Glutamatergic neuron (in vitro differentiated cells): ENCODE data around the gene PDE7B. TPM values are rescaled to one million over a fixed set of nuclear protein-coding genes. Genes with fewer than 3 reads are reported as not detected.

Experiments
- DNase-seq: peaks from one replicate; pipeline ENCODE4 v3.0.0; 2022
- H3K27ac Mint-ChIP-seq: one replicate; pipeline ENCODE4 v1.8.0; 2020; ENCODE audit warnings: mild to moderate bottlenecking, mixed read lengths, inconsistent platforms; ENCODE audit not compliant: unreplicated experiment
- H3K27me3 Mint-ChIP-seq: one replicate; pipeline ENCODE4 v1.8.0; 2020; ENCODE audit warnings: mild to moderate bottlenecking, moderate library complexity, mixed read lengths, inconsistent platforms; ENCODE audit not compliant: unreplicated experiment
- H3K36me3 Mint-ChIP-seq: one replicate; pipeline ENCODE4 v1.8.0; 2020; ENCODE audit warnings: mild to moderate bottlenecking, mixed read lengths, inconsistent platforms; ENCODE audit not compliant: unreplicated experiment
- H3K4me1 Mint-ChIP-seq: one replicate; pipeline ENCODE4 v1.8.0; 2020; ENCODE audit warnings: mild to moderate bottlenecking, low read depth, mixed read lengths, inconsistent platforms; ENCODE audit not compliant: unreplicated experiment
- H3K4me3 Mint-ChIP-seq: one replicate; pipeline ENCODE4 v1.8.0; 2020; ENCODE audit warnings: mild to moderate bottlenecking, mixed read lengths, inconsistent platforms; ENCODE audit not compliant: unreplicated experiment
- H3K9me3 Mint-ChIP-seq: one replicate; pipeline ENCODE4 v1.8.0; 2020; ENCODE audit warnings: mild to moderate bottlenecking, moderate library complexity, mixed read lengths, inconsistent platforms; ENCODE audit not compliant: unreplicated experiment
- total RNA-seq: library from RNA; stranded (reverse); fragmentation: NEBNext Ultra II Directional; extraction: Animal tissue kit (Norgen Biotek cat#: 25700); gene quantifications from one replicate; pipeline ENCODE4 v1.2.1, GENCODE V29; 2021; ENCODE audit not compliant: unreplicated experiment
- TF ChIP-seq, protein P1 (sequence below): fragments of 200-600 bp; sonication (generic); IDR thresholded peaks from one replicate; pipeline ENCODE4 v1.5.0; 2021; ENCODE audit not compliant: partially characterized antibody, unreplicated experiment

PDE7B gene
- total RNA-seq, 1 donor from 2014 or later = not detected

DNA sequence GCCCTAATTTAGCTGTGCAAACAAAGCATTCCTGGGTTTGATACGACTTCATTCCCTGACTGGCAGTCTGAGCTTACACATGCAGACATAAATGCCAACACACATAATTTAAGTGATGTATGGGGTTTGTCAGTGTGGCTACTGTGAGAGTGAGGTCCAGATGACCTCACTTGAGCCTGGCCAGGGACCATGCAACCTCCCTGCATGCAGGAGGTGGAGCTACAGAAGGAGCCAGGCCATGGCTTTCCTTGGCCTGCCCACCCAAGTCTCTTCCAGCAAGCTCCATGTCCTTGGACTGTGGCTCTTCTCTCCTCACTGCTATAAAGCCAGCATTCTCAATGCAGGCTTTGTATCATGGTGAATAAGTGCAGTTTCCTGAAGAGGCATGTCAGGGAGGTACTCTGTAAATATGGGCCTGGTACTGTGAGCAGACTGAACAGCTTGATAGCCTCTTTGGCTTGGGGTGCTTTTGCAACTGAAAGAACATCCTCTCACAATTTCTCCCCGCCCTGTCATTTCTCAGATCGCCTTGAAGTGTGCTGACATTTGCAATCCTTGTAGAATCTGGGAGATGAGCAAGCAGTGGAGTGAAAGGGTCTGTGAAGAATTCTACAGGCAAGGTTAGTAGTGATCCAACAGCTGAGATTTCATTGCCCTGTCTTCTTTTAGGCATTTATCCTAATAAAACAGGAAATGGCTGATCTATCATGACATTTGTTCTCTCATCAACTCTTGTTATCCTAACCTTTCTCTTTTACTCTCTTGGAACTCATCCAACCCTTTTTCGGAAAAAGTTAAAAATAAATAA is 329.4 kb downstream of the PDE7B start:
- Mint-ChIP-seq H3K4me1 (no peaks in the 10 kb centered on the region), H3K27ac (no peak overlapping the region), H3K4me3 (no peak overlapping the region), H3K9me3 (no peaks in the 10 kb centered on the region), H3K27me3 (no peaks in the 10 kb centered on the region), H3K36me3 (no peaks in the 10 kb centered on the region)
- no peak for DNase-seq
- TF ChIP-seq, protein P1, sequence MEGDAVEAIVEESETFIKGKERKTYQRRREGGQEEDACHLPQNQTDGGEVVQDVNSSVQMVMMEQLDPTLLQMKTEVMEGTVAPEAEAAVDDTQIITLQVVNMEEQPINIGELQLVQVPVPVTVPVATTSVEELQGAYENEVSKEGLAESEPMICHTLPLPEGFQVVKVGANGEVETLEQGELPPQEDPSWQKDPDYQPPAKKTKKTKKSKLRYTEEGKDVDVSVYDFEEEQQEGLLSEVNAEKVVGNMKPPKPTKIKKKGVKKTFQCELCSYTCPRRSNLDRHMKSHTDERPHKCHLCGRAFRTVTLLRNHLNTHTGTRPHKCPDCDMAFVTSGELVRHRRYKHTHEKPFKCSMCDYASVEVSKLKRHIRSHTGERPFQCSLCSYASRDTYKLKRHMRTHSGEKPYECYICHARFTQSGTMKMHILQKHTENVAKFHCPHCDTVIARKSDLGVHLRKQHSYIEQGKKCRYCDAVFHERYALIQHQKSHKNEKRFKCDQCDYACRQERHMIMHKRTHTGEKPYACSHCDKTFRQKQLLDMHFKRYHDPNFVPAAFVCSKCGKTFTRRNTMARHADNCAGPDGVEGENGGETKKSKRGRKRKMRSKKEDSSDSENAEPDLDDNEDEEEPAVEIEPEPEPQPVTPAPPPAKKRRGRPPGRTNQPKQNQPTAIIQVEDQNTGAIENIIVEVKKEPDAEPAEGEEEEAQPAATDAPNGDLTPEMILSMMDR = no peak

DNA sequence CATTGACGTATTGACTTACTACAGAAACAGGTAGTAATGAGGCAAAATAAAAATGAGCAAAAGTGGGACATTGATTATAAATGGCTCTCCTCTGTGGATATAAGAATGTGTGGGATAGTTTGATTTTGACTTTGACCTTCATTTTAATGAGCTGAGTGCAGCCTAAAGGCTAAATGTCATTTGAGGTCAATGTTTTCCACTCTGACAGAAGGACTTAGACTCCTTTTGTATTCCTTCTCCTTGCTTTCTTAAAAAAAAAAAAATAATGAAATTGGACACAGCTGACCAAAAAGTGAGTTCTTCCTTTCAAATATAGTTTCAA is 330.0 kb downstream of the PDE7B start:
- TF ChIP-seq, protein P1 = no peak
- H3K36me3 Mint-ChIP-seq = no peaks in the 10 kb centered on the region
- H3K9me3 Mint-ChIP-seq = no peaks in the 10 kb centered on the region
- no peak overlapping the region for H3K4me3 Mint-ChIP-seq
- DNase-seq = no peak
- H3K27ac Mint-ChIP-seq = no peak overlapping the region
- H3K4me1 Mint-ChIP-seq = no peaks in the 10 kb centered on the region
- no peaks in the 10 kb centered on the region for H3K27me3 Mint-ChIP-seq

GRCh38 chr6:136181861-136182260 is 330.4 kb downstream of the PDE7B start:
- no peaks in the 10 kb centered on the region for H3K36me3 Mint-ChIP-seq

DNA sequence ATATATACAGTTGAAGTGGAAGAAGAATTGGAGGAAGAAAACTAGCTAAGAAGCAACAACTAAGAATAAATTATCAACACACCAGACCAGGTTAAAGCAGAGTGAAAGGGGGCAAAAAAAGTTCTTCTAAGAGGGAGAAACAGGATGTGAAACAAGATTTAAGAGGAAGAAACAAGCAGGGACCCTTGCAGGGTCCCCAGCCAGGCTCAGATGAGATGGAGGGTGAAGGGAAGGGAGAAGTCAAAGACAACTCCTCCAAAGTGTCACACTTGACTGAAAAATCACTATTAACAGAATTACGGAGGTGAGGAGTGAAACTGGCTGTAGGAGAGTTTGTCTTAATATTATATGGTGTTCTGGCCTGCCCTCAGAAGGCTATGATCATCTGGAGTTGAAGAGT is 333.2 kb downstream of the PDE7B start:
- Mint-ChIP-seq H3K4me1 (no peaks in the 10 kb centered on the region), H3K4me3 (no peak overlapping the region), H3K36me3 (no peaks in the 10 kb centered on the region), H3K27me3 (no peaks in the 10 kb centered on the region), H3K9me3 (no peaks in the 10 kb centered on the region), H3K27ac (no peak overlapping the region)
- DNase-seq = no peak
- TF ChIP-seq, protein P1 = no peak

More at GRCh38 chr6:136181861-136182260, 330.4 kb downstream of the PDE7B start:
- Mint-ChIP-seq H3K9me3 (no peaks in the 10 kb centered on the region), H3K27ac (no peak overlapping the region), H3K4me3 (no peak overlapping the region), H3K27me3 (no peaks in the 10 kb centered on the region), H3K4me1 (no peaks in the 10 kb centered on the region)
- DNase-seq = no peak
- TF ChIP-seq, protein P1 = no peak

DNA sequence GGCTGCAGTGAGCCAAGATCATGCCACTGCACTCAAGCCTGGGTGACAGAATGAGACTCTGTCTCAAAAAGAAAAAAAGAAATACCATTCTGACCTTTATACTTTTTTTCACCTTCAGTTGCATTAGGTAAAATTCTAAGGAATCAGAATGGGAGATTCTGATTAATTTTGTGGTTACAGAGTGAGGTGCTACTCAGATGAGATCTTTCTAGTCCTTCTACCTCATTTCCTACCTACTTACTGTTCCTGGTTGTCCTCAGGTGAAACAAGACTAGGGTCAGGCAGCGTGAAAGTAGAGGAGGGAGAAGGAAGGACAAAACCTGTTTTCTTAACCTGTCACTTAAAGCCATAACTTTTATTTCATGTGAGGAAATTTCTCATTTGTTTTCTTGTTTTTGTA is 334.9 kb downstream of the PDE7B start:
- Mint-ChIP-seq H3K36me3 (no peaks in the 10 kb centered on the region), H3K4me3 (no peak overlapping the region), H3K4me1 (no peaks in the 10 kb centered on the region), H3K27me3 (no peaks in the 10 kb centered on the region), H3K9me3 (no peaks in the 10 kb centered on the region), H3K27ac (no peak overlapping the region)
- TF ChIP-seq, protein P1 = no peak
- DNase-seq = no peak
